H1 (cell line): Measurements from ENCODE around the gene ITIH1. TPM values are rescaled to one million over a fixed set of nuclear protein-coding genes. Genes with fewer than 3 reads are reported as not detected.

Experiments
- CTCF ChIA-PET: fragments of 300-600 bp; sonication (Branson Sonifier 250); formaldehyde crosslinking; loops from one replicate; lab custom pipeline; 2021; ENCODE audit not compliant: partially characterized antibody; lab: Charles Lee
- POLR2A ChIA-PET: fragments of 300-600 bp; sonication (Branson Sonifier 250); formaldehyde crosslinking; loops from one replicate; lab custom pipeline; 2021; ENCODE audit warnings: inconsistent platforms; ENCODE audit not compliant: partially characterized antibody; lab: Charles Lee
- DNase-seq, 2 experiments: peaks; one replicate each; pipeline versions ENCODE4 v3.0.0 to v3.0.0-alpha.2; 2010 to 2022; ENCODE audit warnings: low spot score in 2 of 2, low read depth in 1 of 2, mixed read lengths in 1 of 2
- FAIRE-seq: peaks from 2 replicates; lab custom pipeline; 2011; peaks lifted over from hg19 to GRCh38; lab: Jason Lieb, UNC
- H2AFZ ChIP-seq: 2 replicates; pipeline ENCODE4 v1.8.1; 2012; ENCODE audit warnings: low read length, inconsistent platforms
- H2AK5ac ChIP-seq: 2 replicates; pipeline ENCODE4 v1.6.1; 2013; ENCODE audit warnings: low read depth, low read length
- H2BK120ac ChIP-seq: replicated peaks from 2 replicates; pipeline ENCODE3; 2013; ENCODE audit warnings: low read depth, low read length, inconsistent platforms
- H2BK12ac ChIP-seq: 2 replicates; pipeline ENCODE4 v1.6.1; 2013; ENCODE audit warnings: low read depth, low read length
- H2BK15ac ChIP-seq: 2 replicates; pipeline ENCODE4 v1.6.1; 2013; ENCODE audit warnings: low read length
- H2BK20ac ChIP-seq: 2 replicates; pipeline ENCODE4 v1.6.1; 2013; ENCODE audit warnings: low read length
- H2BK5ac ChIP-seq: 2 replicates; pipeline ENCODE4 v1.6.1; 2013; ENCODE audit warnings: low read depth, low read length
- H3K14ac ChIP-seq: 2 replicates; pipeline ENCODE4 v1.6.1; 2013; ENCODE audit warnings: inconsistent platforms; ENCODE audit not compliant: insufficient read length
- H3K18ac ChIP-seq: 2 replicates; pipeline ENCODE4 v1.6.1; 2013; ENCODE audit warnings: low read length; ENCODE audit errors: extremely low read depth
- H3K23ac ChIP-seq: 2 replicates; pipeline ENCODE4 v1.6.1; 2013; ENCODE audit warnings: inconsistent platforms; ENCODE audit not compliant: insufficient read length
- H3K23me2 ChIP-seq: 2 replicates; pipeline ENCODE4 v1.6.1; 2013; ENCODE audit warnings: low read depth, low read length
- H3K27ac ChIP-seq: 2 replicates; pipeline ENCODE4 v1.6.1; 2011; ENCODE audit warnings: low read depth, low read length, inconsistent platforms
- H3K27me3 ChIP-seq, 4 experiments: replicated peaks in 1 of 4; 1 replicate in 1 of 4; 2 replicates in 3 of 4; pipeline versions ENCODE4 v1.6.1 to v1.8.1; 2011 to 2013; ENCODE audit warnings: low read length in 3 of 4, mild to moderate bottlenecking in 3 of 4, inconsistent platforms in 2 of 4, mixed read lengths in 2 of 4, moderate library complexity in 1 of 4; ENCODE audit not compliant: control insufficient read depth in 3 of 4, insufficient read depth in 3 of 4; ENCODE audit errors: extremely low read depth in 1 of 4
- H3K36me3 ChIP-seq, 4 experiments: 2 replicates each; pipeline versions ENCODE4 v1.6.1 to v1.8.1; 2011 to 2013; ENCODE audit warnings: mild to moderate bottlenecking in 4 of 4, low read length in 3 of 4, moderate library complexity in 2 of 4, control low read depth in 1 of 4, inconsistent platforms in 1 of 4; ENCODE audit not compliant: insufficient read depth in 4 of 4, control insufficient read depth in 2 of 4
- H3K4ac ChIP-seq: replicated peaks from 2 replicates; pipeline ENCODE3; 2013; ENCODE audit warnings: low read length, low read depth, mixed read lengths, inconsistent platforms; ENCODE audit not compliant: insufficient read length
- H3K4me1 ChIP-seq, 4 experiments: replicated peaks in 1 of 4; 1 replicate in 1 of 4; 2 replicates in 3 of 4; pipeline versions ENCODE4 v1.6.1 to v1.8.1; 2011 to 2013; ENCODE audit warnings: low read length in 3 of 4, inconsistent platforms in 2 of 4, mixed read lengths in 1 of 4; ENCODE audit not compliant: insufficient read depth in 4 of 4, control insufficient read depth in 3 of 4
- H3K4me2 ChIP-seq, 2 experiments: 2 replicates each; pipeline versions ENCODE4 v1.6.1 to v1.8.1; 2011 to 2013; ENCODE audit warnings: low read depth in 2 of 2, low read length in 2 of 2, control low read depth in 1 of 2, inconsistent platforms in 1 of 2, mild to moderate bottlenecking in 1 of 2; ENCODE audit not compliant: insufficient read depth in 1 of 2
- H3K4me3 ChIP-seq, 4 experiments: fragments of 200-600, 300-600 bp in 1 of 4; sonication (generic), shearing (Covaris generic), sonication (Bioruptor Twin) in 1 of 4; 2 replicates each; pipeline versions ENCODE4 v1.5.1 to v1.8.1; 2011 to 2016; ENCODE audit warnings: low read length in 4 of 4, low read depth in 3 of 4, control low read depth in 2 of 4, inconsistent platforms in 2 of 4, mild to moderate bottlenecking in 2 of 4, mixed read lengths in 1 of 4, moderate library complexity in 1 of 4; ENCODE audit not compliant: insufficient read depth in 2 of 4; ENCODE audit errors: extremely low read depth in 1 of 4
- H3K56ac ChIP-seq: replicated peaks from 2 replicates; pipeline ENCODE3; 2013; ENCODE audit warnings: low read depth, mild to moderate bottlenecking, mixed read lengths, low read length, inconsistent platforms; ENCODE audit not compliant: insufficient read length
- H3K79me1 ChIP-seq: 2 replicates; pipeline ENCODE4 v1.6.1; 2013; ENCODE audit warnings: low read depth, low read length, control low read depth
- H3K79me2 ChIP-seq, 2 experiments: 2 replicates each; pipeline versions ENCODE4 v1.6.1 to v1.8.1; 2012 to 2013; ENCODE audit warnings: low read length in 2 of 2, mild to moderate bottlenecking in 2 of 2, inconsistent platforms in 1 of 2; ENCODE audit not compliant: insufficient read depth in 2 of 2, control insufficient read depth in 1 of 2
- H3K9ac ChIP-seq, 4 experiments: replicated peaks in 1 of 4; 1 replicate in 1 of 4; 2 replicates in 3 of 4; pipeline versions ENCODE4 v1.6.1 to v1.8.1; 2011 to 2013; ENCODE audit warnings: low read depth in 3 of 4, low read length in 3 of 4, control low read depth in 2 of 4, mild to moderate bottlenecking in 2 of 4, moderate library complexity in 2 of 4, inconsistent platforms in 1 of 4; ENCODE audit errors: extremely low read depth in 1 of 4
- H3K9me3 ChIP-seq, 2 experiments: 2 replicates each; pipeline versions ENCODE4 v1.6.1 to v1.8.1; 2012 to 2013; ENCODE audit warnings: mild to moderate bottlenecking in 2 of 2, moderate library complexity in 2 of 2, control low read depth in 1 of 2, inconsistent platforms in 1 of 2, low read depth in 1 of 2, low read length in 1 of 2, mixed read lengths in 1 of 2; ENCODE audit not compliant: insufficient read depth in 2 of 2
- H4K20me1 ChIP-seq, 2 experiments: replicated peaks in 1 of 2; 2 replicates each; pipeline versions ENCODE3 to v1.8.1; 2011 to 2013; ENCODE audit warnings: inconsistent platforms in 2 of 2, low read length in 2 of 2, mild to moderate bottlenecking in 1 of 2; ENCODE audit not compliant: insufficient read depth in 2 of 2, control insufficient read depth in 1 of 2
- H4K5ac ChIP-seq: 2 replicates; pipeline ENCODE4 v1.6.1; 2013; ENCODE audit warnings: low read length, low read depth, mixed read lengths, inconsistent platforms; ENCODE audit not compliant: insufficient read length
- H4K8ac ChIP-seq: 2 replicates; pipeline ENCODE4 v1.8.0; 2013; ENCODE audit warnings: mild to moderate bottlenecking, moderate library complexity, low read length, inconsistent platforms; ENCODE audit not compliant: insufficient read depth; ENCODE audit errors: extremely low read depth
- H4K91ac ChIP-seq: replicated peaks from 2 replicates; pipeline ENCODE3; 2013; ENCODE audit warnings: low read length, mixed read lengths, inconsistent platforms; ENCODE audit not compliant: insufficient read length
- RFX5 ChIP-seq: IDR thresholded peaks from 2 replicates; pipeline ENCODE4 v1.6.1; 2011; ENCODE audit warnings: low read depth, low read length, improper control_type of control experiment, borderline replicate concordance
- ZNF274 ChIP-seq: IDR thresholded peaks from 2 replicates; pipeline ENCODE4 v1.7.0; 2012; ENCODE audit warnings: low read length, borderline replicate concordance; ENCODE audit errors: extremely low read depth
- WGBS, 2 experiments: shearing (Covaris generic) in 1 of 2; methylation state at CpG; one replicate each; pipeline versions ENCODE4 v1.1.6 to v1.1.7; 2013 to 2015; ENCODE audit warnings: low lambda C conversion rate in 2 of 2, mixed read lengths in 2 of 2, inconsistent platforms in 1 of 2, low coverage in 1 of 2, missing lambda C conversion rate in 1 of 2; ENCODE audit not compliant: insufficient replicate concordance in 2 of 2, insufficient coverage in 1 of 2, insufficient read length in 1 of 2; ENCODE audit errors: extremely low coverage in 1 of 2, missing lambda C conversion rate in 1 of 2; 5-methylcytosine and 5-hydroxymethylcytosine counted together
- polyA plus RNA-seq, 7 experiments: library from polyadenylated mRNA; depleted of rRNA in 3 of 7; stranded (reverse) in 5 of 7; unstranded in 2 of 7; fragments of >200 nt in 5 of 7; fragments of 200-250 nt in 2 of 7; gene quantifications; 1 replicate in 5 of 7; 2 replicates in 1 of 7; 4 replicates in 1 of 7; pipeline versions ENCODE4 v1.2.1 to v1.2.3, GENCODE V29; 2011 to 2013; ENCODE audit warnings: missing spikeins in 2 of 7, mixed read lengths in 2 of 7
- total RNA-seq: library from RNA; stranded (reverse); fragmentation: NEBNext Ultra II Directional; extraction: Animal tissue kit (Norgen Biotek cat#: 25700); gene quantifications from 2 replicates; pipeline ENCODE4 v1.2.1, GENCODE V29; 2021

Gene ITIH1
- total and polyA plus RNA-seq, 2 of the 8 experiments (the other 6 are each of a cell fraction or from before 2014, with no cell fraction given) = not detected

- H4K91ac ChIP-seq = no peak overlapping the region
- H2BK120ac ChIP-seq = no peak overlapping the region
- H2BK12ac ChIP-seq = no peak overlapping the region
- CTCF ChIA-PET = interaction anchor here (1.1 to 4.7 kb wide), 5 partner anchors 21 to 51 kb away, joined by 3 to 28 read pairs (median 5); no protein-coding TSS in a partner anchor
- H4K8ac ChIP-seq = no peak overlapping the region
- no peak overlapping the region for H2BK15ac ChIP-seq
- FAIRE-seq = no peak
- no peak overlapping the region for H3K56ac ChIP-seq
- 54% methylated on average over 4 of the region's 5 CpGs; no CpG with 5 or more reads in 1 of the 2 experiments for WGBS, 2 experiments
- H4K20me1 ChIP-seq = no peaks in the 10 kb centered on the region
- TF ChIP-seq RFX5 (no peak), ZNF274 (no peak)
- no peak overlapping the region for H4K5ac ChIP-seq
- H3K4me3 ChIP-seq = peak overlapping the region; percentile 70 to 88 (median 78)
- peaks cover 0 to 2% (median 0%) of the 10 kb centered on the region in 4 experiments; a peak in 1 of 7 replicates for H3K4me1 ChIP-seq
- H3K4me2 ChIP-seq = peak overlapping the region; percentile 73 to 83
- H2AFZ ChIP-seq = peak overlapping the region; percentile 92
- no peak overlapping the region for H3K18ac ChIP-seq
- peaks cover 0 to 21% of the 10 kb centered on the region in 2 experiments; a peak in 3 of 4 replicates for H3K79me2 ChIP-seq
- no peak overlapping the region for H3K23ac ChIP-seq
- POLR2A ChIA-PET = interaction anchor here (0.9 to 2.3 kb wide), 12 partner anchors 9 to 302 kb away, joined by 3 to 10 read pairs (median 6); partner anchors contain the start of gene ITIH3
- H3K27ac ChIP-seq = peak overlapping the region; percentile 86
- H3K14ac ChIP-seq = no peak overlapping the region
- H3K9ac ChIP-seq = peak overlapping the region; percentile 85 to 99 (median 91)
- DNase-seq = no peak
- H3K9me3 ChIP-seq = no peaks in the 10 kb centered on the region
- H2BK20ac ChIP-seq = no peak overlapping the region
- no peak overlapping the region for H3K4ac ChIP-seq
- H2BK5ac ChIP-seq = no peak overlapping the region; the same call in 1 of the 2 replicates
- H3K23me2 ChIP-seq = peaks cover 7% of the 10 kb centered on the region
- peaks cover 3% of the 10 kb centered on the region; the same call in 1 of the 2 replicates for H3K79me1 ChIP-seq
- H3K36me3 ChIP-seq = peaks cover 2 to 17% (median 8%) of the 10 kb centered on the region in 4 experiments; a peak in 5 of 8 replicates
- H3K27me3 ChIP-seq = no peaks in the 10 kb centered on the region
- H2AK5ac ChIP-seq = 0 out of 2 replicates have a peak overlapping the region, but pooled peaks have one; percentile 28
Measured at GRCh38 chr3:52771334-52771681, 6.1 kb upstream of the ITIH1 start.
